GM10248 (cell line): ENCODE data around the gene BCAS2.

ENCODE experiments used
- CTCF ChIA-PET: fragments of 300-600 bp; sonication (Branson Sonifier 250); formaldehyde crosslinking; extraction: SDS; loops from one replicate; lab custom pipeline; 2021; ENCODE audit warnings: antibody characterized with exemption; lab: Yijun Ruan, JAX
- POLR2A ChIA-PET: fragments of 350-650 bp; sonication (Branson Sonifier 250); formaldehyde crosslinking; extraction: SDS; loops from one replicate; lab custom pipeline; 2020; ENCODE audit warnings: antibody characterized with exemption; lab: Yijun Ruan, JAX
- DNase-seq: peaks from one replicate; pipeline ENCODE4 v3.0.0; 2012; ENCODE audit errors: extremely low spot score
- CTCF ChIP-seq: IDR thresholded peaks from 2 replicates; pipeline ENCODE4 v1.5.1; 2012; ENCODE audit warnings: mild to moderate bottlenecking, low read depth; ENCODE audit errors: extremely low read depth, missing control alignments, control extremely low read depth

BCAS2 gene

DNA sequence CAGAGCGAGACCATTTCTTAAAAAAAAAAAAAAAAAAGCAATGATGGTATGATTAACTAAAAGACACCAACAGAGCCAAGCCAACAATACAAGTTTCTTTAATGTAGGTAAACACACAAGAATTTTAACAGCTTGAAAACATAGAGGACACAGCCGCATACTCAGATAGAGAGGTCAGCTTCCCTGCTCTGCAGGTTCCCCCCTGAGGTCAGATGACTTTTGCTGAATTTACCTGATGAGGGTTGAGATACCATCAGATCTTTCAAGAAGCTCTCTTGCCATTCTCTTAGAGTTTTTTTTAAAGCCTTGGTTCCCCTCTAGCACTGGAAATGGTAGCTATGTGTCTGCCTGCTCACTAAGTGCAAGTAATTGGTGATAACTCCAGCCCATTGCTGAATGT is 31.1 kb downstream of the BCAS2 start:
- TF ChIP-seq CTCF = no peak
- no peak for DNase-seq
- ChIA-PET CTCF (interaction anchor here (0.9 to 5.5 kb wide), 3 partner anchors 10 to 212 kb away, joined by 3 to 21 read pairs (median 3); no protein-coding TSS in a partner anchor), POLR2A (no interaction called here)

- DNase-seq = no peak
- no peak for TF ChIP-seq CTCF
- POLR2A ChIA-PET = no interaction called here
- CTCF ChIA-PET = interaction anchor here (1.0 to 5.5 kb wide), 3 partner anchors 11 to 266 kb away, joined by 3 to 21 read pairs (median 3); no protein-coding TSS in a partner anchor
Measured at GRCh38 chr1:114549137-114549536, 32.3 kb downstream of the BCAS2 start.

GRCh38 chr1:114547076-114547475 is 34.3 kb downstream of the BCAS2 start:
- no peak for TF ChIP-seq CTCF
- POLR2A ChIA-PET = no interaction called here
- CTCF ChIA-PET = interaction anchor here (0.7 to 5.5 kb wide), 3 partner anchors 11 to 28 kb away, joined by 3 to 21 read pairs (median 3); no protein-coding TSS in a partner anchor
- no peak for DNase-seq

- ChIA-PET CTCF (interaction anchor here (0.9 to 5.5 kb wide), 2 partner anchors 14 to 16 kb away, joined by 3 to 21 read pairs; no protein-coding TSS in a partner anchor), POLR2A (no interaction called here)
- no peak for TF ChIP-seq CTCF
- DNase-seq = no peak
Measured at GRCh38 chr1:114545796-114546195, 35.6 kb downstream of the BCAS2 start.

DNA sequence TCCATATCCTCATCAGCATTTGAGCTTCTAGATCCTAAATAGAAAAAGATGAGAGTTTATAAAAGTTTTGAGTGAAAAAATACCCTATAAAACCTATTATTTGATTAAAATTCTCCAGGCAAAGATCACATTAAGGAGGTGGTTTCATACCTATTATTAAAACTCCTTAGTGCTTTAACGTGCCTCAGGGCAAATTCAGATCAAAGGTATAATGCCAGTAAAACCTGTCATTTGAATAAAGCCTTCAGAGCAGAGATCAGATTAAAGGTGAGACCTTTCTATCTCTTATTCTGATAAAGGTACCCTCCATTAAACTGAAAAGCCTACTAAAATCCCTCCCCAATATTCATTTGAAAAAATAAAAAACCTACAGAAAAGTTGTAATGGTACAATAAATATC is 36.1 kb downstream of the BCAS2 start:
- no peak for TF ChIP-seq CTCF
- CTCF ChIA-PET = interaction anchor here (0.9 to 5.5 kb wide), 2 partner anchors 15 kb away, joined by 3 to 21 read pairs; no protein-coding TSS in a partner anchor
- POLR2A ChIA-PET = no interaction called here
- DNase-seq = no peak

GRCh38 chr1:114540821-114541220 is 40.6 kb downstream of the BCAS2 start:
- TF ChIP-seq CTCF = no peak
- POLR2A ChIA-PET = no interaction called here
- no peak for DNase-seq
- CTCF ChIA-PET = no interaction called here
